NCI-H2196 treated with DMSO at 0.1 percent for 48 hours (cell line): ENCODE results near the gene KIN.
"Not testable (repeated sequence)": the region's sequence is repeated elsewhere in the genome, so short reads cannot be mapped to it uniquely, and the experiment has no call there.

Source experiments
- DNase-seq: peaks from one replicate; lab custom pipeline; 2025; ENCODE audit not compliant: unreplicated experiment; lab: John Stamatoyannopoulos, UW

KIN gene, protein sequence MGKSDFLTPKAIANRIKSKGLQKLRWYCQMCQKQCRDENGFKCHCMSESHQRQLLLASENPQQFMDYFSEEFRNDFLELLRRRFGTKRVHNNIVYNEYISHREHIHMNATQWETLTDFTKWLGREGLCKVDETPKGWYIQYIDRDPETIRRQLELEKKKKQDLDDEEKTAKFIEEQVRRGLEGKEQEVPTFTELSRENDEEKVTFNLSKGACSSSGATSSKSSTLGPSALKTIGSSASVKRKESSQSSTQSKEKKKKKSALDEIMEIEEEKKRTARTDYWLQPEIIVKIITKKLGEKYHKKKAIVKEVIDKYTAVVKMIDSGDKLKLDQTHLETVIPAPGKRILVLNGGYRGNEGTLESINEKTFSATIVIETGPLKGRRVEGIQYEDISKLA

DNA sequence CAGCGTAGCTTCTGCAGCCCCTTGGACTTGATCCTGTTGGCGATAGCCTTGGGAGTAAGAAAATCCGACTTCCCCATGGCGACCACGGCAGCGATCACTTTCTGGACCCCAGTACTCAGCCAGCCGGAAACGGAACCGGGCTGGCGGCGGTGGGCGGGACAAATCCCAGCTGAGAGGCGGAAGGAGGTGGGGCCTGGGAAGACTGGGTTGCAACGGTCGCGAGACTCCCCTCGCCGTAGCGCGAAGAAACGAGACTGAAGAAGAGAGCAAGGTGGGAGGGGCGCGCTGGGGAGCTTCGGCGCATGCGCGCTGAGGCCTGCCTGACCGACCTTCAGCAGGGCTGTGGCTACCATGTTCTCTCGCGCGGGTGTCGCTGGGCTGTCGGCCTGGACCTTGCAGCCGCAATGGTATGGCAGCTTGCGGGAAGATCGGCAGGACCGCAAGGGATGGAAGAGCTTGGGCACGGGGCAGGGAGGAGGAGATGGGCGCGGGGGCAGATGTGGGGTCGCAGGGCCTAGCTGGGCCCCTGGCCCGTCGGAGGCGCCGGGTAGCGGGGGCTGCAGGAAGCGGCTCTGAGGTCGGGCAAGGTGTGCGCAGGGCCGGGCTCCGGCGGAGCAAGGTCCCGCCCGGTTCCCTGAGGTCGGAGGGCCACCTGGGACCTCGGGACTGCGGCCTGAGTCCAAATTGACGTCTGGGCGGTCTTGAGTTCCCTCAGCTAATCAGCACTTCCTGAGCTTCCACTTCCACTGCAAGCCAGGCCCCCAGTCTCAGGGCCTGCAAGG is at the start of gene KIN, which contains the start of gene ATP5F1C:
Gene KIN (minus strand): TSS at position 137 of the 782 bp plus-strand sequence. CDS start 60 bp downstream, at position 77.
Gene ATP5F1C (plus strand): TSS at position 321 of the 782 bp plus-strand sequence. CDS start 31 bp downstream, at position 352.
- DNase-seq, result peak; percentile 74

DNA sequence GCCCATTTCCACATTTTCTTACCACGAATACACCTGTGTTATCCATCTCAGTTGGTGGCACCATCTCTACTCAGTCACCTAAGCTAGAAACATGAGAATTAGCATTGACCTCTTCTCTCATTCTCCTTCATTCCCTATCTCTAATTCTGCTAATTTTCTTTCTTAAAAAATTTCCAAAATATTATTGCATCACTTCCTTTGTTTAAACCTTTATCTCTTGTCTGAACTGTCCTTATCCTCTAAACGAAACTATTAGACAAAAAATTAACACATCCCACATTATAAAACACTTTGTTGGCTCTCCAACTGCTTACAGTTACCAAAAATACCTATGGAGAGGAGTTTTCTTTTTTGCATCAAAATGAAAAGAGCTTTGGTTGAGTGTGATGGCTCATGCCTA is 48.8 kb upstream of the KIN start:
- no peak for DNase-seq

DNA sequence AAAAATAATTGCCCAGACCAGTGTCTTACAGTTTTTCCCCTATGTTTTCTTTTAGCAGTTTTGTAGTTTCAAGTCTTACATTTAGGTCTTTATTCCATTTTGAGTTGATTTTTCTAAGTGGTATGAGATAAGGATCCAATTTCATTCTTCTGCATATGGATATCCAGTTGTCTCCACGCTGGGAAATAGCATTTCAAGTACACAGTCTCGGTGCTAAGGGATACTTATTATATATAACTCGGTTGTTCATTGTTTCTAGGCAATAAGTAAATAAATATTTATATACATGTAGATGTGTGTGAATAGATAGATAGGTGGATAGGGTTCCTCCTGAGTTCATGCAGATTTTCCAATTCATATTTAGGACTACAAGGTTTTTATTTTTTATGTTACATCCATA is 46.5 kb upstream of the KIN start:
- DNase-seq, result no peak

DNA sequence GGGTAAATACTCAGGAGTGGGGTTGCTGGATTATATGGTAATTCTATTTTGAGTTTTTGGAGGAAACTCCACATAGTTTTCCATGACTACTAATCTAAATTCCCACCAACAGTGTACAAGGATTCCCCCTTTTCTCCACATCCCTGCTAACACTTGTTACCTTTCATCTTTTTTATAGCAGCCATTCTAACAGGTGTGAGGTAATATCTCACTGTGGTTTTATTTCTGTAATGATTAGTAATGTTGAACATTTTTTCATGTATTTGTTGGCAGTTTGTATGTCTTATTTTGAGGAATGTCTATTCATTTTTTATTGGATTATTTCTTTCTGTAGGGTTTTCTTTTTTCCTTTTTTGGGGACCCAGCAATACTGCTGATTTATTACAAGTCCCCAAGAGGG is 45.4 kb upstream of the KIN start:
- no peak for DNase-seq

DNA sequence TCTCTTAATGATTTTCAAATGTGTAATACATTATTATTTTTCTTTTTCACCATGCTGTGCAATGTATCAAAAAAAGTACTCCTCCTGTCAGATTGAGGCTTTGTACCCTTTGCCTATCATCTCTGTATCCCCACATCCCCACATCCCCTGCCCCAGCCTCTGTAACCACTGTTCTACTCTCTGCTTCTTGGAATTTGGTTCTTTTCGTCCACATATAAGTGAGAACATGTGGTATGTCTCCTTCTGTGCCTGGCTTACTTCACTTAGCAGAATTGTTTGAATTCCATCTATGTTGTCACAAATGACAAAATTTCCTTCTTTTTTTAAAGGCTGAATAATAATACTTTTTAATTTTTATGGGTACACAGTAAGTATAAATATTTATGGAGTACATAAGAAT is 44.3 kb upstream of the KIN start:
- DNase-seq, result no peak

DNA sequence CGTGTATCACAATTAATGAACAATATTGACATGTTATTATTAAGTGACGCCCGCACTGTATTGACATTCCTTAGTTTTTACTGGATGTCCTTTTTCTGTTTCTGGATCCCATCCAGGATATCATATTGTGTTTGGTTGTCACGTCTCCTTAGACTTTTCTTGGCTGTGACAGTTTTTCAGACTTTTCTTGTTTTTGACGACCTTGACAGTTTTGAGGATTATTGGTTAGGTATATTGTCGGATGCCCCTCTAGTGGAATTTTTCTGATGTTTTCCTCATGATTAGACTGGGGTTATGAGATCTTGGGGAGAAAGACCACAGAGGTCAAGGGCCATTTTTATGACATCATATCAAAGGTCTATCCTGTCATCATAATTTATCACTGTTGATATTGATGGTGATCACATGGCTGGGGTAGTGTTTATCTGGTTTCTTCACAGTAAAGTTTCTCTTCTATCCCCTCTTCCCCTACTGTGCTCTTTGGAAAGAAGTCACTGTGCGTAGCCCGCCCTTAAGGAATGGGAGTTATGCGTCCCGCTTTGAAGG is 41.6 kb upstream of the KIN start:
- DNase-seq, result no peak

DNA sequence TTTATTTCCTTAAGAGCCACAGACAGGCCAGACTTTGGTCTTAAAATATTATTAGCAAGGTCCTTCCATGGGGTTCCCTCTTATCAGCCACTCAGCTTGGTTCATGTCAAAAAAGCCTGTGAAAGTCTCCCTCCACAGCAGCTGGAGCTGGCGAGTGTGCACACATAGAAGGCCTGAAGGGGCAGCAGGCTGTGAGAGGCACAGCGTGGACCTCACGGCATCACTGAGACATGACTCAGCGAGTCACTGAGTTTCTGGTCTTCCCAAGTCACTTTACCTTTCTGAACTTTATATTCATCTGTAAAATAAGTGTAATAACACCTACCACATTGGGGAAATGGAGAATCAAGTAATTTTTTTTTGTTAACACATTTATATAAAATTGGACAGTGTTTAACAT is 39.2 kb upstream of the KIN start:
- DNase-seq, result no peak

DNA sequence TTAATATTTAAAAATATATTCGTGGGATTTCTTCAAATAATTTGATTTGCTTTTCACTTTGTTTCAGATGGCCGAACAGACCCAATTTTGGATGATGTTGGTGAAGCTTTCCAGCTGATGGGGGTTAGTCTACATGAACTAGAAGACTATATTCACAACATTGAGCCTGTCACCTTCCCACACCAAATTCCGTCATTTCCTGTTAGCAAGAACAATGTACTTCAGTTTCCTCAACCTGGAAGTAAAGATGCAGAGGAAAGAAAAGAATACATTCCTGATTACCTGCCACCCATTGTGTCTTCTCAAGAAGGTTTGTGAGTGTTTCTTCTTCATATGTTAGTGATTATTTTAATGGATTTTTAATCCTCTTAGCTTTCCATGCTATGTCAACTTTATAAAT is 36.5 kb upstream of the KIN start:
- DNase-seq, result no peak

DNA sequence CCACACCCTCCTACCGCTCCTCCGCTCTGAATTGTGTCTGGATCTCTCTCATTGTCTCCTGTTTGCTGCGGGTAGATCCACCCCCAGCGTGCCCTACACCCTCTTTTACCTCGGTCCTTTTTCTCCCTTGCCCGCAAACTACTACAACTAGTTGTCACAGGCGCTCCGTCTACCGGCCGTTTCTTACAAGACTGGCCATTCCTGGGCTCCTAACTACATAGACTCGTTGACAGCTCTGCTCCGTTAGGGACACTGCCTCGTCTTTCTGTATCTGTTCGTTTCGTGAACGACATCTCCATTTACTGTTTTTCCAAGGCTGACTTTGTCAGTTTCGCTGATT is 31.3 kb upstream of the KIN start:
- DNase-seq, result no peak

DNA sequence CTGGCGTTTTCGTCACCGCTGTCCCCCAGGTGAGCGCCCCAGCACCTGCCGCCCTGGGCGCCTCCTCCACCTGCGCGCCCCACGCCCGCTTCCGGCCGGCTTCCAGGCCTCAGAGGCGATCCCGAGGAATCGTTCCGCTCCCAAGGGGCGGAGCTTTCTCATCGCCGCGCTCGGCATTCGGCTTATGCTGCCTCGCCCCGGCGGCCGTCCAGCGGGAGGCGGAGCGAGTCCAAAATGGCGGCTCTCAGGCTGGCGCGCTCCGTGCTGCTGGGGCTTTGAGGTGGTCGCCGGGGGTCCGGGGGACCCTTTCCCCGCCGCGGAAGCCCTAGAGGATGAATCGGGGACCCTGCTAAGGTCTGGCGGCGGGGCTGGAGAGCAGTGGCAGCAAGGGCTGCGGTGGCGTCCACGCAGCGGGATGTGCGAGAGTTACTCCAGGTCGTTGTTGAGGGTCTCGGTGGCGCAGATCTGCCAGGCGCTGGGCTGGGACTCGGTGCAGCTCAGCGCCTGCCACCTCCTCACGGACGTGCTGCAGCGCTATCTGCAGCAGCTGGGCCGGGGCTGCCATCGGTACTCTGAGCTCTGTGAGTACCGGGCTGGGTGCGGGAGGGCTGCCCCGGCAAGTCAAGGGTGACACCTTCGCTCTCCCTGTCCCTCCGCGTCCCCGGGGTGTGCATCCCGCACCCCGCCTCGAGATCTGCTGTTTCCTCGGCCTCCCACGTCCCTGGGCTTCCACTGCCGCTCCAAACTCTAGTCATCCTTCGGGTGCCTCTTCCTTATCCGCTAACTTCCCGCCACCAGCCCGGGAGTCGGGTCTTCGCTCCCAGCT is 30.7 kb upstream of the KIN start, which contains the start of gene TAF3:
Gene TAF3 (plus strand): TSS at position 211 of the 826 bp plus-strand sequence. CDS start 205 bp downstream, at position 416.
- peak; percentile 37 for DNase-seq

DNA sequence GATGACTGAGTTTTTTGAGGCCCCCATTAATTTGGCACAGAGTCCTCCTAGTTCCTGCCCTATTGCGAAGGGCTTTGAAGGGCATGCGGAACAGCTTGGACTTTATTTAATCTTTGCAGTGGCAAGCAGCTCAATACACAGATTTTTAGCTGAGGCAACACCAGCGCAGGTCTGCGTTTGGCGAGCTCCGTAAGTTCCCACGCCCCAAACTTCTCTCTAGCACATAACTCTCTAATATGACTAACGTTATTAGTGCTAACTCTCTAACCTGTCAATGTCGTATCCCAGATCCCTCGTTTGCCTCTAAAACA is 30.1 kb upstream of the KIN start:
- DNase-seq, result no peak

DNA sequence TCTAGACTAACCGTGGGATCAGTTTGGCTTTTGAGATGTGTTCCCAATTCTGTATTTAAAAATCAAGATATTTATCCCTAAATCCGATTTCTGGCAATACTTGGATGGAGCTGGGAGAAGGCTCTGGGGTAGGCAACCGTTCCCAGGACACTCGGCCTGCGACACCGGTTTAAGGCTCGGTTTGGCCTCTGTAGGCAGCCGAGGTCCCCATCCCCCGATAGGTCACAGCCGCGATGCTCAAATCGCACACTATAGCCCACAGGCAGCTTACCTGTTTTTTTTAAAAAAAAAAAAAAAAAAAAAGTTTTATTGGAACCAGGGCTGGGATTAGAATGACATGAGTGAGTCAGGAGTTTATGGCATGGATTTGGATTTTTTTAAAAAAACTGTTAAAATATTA is 29.8 kb upstream of the KIN start:
- no peak for DNase-seq

DNA sequence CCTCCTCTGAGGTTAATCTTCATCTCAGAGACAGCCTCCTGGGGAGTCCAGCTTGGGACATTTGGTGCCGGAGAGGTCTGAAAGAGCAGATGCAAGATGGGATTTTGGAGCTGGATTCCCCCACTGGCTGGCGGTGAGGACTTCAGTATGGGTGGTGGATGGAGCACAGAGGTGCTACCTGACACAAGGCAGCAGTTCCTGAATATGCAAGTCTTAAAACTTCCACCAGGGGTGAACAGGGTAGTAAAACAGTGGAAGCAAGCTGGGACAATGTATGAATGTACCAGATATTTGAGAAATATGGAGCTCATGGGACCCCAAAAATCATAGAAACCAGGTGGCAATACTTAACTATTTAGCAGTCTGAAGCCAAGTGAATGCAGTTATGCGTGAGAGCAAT is 25.7 kb upstream of the KIN start:
- DNase-seq, result no peak

DNA sequence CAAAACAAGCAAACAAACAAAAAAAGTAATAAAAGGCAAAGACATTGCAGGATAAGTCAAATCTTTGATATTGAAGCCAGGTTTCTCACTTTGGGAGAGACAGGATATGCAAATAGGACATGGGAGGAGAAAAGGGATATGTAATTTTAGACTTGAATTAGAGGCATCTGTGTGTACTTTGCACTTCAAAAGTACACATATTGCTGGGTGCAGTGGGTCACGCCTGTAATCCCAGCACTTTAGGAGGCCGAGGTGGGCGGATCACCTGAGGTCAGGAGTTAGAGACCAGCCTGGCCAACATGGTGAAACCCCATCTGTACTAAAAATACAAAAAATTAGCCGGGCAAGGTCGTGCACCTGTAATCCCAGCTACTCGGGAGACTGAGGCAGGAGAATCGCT is 23.9 kb upstream of the KIN start:
- not testable (repeated sequence) for DNase-seq

DNA sequence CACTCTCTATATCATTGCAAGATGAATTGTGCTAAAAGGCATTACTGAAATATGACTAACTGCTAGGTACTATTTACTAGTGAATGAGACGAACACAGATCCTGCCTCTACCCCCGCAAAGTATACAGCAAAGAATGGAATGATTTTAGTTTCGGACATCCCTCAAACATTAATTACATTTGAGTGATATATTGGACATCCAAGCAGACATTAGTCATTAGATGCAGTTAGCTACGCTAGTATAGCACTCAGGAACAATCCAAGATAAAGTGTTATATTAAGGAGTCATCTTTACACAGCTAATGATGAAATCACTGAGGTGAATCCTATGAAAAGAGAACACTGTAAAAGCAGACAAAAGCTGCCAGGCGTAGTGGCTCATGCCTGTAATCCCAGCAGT is 23.2 kb upstream of the KIN start:
- DNase-seq, result no peak

DNA sequence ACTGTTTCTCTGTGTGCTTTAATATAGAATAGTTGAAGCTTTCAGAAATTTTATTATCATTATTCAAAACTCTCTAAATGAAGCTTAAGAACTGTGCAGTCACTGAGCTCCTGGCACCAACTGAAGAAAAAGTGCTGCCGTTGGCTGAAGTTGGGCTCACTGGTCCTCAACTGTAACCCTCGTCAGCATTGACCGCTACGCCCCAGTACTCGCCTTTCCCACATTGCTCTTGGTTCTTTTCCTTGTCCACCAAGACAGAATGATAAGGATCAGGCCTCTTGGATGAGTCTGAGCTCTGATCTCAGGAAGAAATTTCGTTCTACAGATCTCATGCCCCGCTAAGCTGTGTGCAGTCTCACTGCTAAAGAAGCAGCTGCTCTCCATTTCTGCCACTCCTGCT is 22.6 kb upstream of the KIN start:
- no peak for DNase-seq

DNA sequence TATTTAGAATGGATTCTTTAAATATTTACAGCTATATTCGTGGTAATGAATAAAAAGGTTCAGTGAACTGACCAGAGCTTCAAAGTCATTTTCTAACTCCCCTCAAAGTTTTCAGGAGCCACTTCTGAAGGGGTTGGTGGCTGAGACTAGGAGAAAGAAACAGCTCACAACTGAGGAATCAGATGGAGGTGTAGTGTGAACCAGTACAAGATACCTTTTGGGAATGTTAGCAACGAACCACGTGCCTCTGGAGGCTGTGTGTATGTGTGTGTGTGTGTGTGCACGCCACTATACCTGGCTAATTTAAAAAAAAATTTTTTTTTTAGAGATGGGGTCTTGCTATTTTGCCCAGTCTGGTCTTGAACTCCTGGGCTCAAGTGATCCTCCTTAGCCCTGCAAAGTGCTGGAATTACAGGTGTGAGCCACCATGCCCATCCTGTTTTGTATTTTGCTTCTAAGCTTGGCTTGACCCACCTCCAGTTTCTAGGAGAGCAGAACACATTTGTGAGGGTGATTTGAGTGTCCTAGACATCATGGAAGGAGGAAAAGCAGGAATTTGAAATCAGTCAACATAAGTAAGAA is 21.0 kb upstream of the KIN start:
- no peak for DNase-seq

DNA sequence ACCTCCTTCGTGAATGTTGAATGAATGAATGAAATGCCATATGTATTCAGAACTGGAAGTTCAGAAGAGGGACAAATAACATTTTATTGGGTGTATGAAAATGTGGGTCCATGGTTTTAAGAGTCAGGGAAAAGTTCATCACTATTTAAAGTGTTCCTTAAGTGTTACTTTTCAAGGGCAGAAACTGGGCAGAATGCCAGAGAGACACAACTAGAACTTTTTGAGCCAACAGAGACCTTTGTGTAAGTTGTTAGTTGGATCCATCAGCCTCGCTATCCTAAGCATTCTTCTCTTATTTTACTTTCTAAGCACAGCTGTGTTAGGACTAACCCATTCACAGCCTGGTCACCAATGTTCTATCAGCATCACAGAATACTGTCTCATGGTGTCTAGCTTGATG is 16.9 kb upstream of the KIN start:
- DNase-seq, result no peak

DNA sequence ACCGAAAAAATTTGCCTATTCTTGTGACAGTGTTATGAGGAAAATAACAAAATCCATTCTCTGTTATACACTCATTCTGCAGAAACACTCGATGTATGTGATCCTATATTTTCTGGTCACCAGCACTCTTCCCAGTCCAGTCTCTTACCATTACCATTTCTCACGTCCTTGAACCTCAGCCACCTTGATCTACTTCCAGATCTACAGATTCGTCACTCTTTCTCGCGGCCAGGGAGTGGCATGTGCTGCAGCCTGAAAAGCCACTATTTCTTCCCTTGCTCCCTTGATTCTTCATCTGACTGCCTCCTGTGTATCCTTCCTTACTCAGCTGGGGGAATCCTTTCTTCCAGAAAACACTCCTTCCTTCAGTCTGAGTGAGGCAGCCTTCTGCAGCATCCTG is 16.4 kb upstream of the KIN start:
- DNase-seq, result no peak

DNA sequence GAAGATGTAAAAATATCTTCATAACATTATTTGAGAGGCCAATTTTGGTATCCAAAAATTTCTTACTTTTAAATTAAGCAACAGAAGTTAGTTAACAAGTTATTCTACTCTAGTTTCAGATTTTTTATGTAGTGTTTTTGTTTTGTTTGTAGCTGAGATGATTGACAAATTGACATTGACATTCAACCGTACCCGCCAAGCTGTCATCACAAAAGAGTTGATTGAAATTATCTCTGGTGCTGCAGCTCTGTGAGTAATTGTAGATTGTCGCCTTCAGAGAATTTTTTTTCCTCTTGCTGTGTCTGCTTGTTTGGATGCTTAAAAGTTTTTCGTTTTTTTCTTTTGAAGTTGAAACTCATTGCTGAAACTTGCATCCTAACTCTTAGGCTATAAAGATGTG is 14.8 kb upstream of the KIN start:
- DNase-seq, result no peak

DNA sequence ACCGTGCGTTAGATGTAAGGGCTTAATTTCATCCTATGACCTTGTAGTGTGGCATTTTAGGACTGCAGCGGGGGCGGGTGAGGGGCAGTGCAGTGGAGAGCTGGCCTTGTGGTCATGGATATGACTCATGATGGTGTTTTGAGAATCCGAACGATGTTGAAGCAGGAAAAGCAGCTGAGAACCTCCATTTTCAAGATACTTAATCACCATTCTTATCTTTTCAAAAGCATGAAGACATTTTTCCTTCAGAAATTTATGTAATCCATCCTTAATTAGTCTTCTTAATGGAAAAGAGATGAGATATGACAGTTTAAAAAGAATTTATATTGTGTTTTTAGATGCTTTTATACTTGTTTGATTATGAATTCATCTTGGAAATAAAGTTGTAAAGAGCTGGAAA is 9.8 kb upstream of the KIN start:
- no peak for DNase-seq
